Mesendoderm (in vitro differentiated cells): ENCODE data around the gene PIGH.

ENCODE experiments used
- DNase-seq: peaks from one replicate; pipeline ENCODE4 v3.0.0; 2013
- H2AK5ac ChIP-seq: 2 replicates; pipeline ENCODE4 v1.6.1; 2013; ENCODE audit warnings: low read length, inconsistent platforms
- H2BK120ac ChIP-seq: 2 replicates; pipeline ENCODE4 v1.6.1; 2013; ENCODE audit warnings: low read depth, mild to moderate bottlenecking, low read length, moderate library complexity, mixed read lengths
- H2BK15ac ChIP-seq: replicated peaks from 2 replicates; pipeline ENCODE4 v1.6.1; 2013; ENCODE audit warnings: low read depth, mild to moderate bottlenecking, moderate library complexity
- H2BK5ac ChIP-seq: 2 replicates; pipeline ENCODE4 v1.6.1; 2013; ENCODE audit warnings: low read length, inconsistent platforms
- H3K18ac ChIP-seq: 2 replicates; pipeline ENCODE4 v1.6.1; 2013; ENCODE audit warnings: mild to moderate bottlenecking, low read length, mixed read lengths
- H3K23ac ChIP-seq: one replicate; pipeline ENCODE4 v1.6.1; 2013; ENCODE audit warnings: low read length
- H3K27ac ChIP-seq: 2 replicates; pipeline ENCODE4 v1.5.1; 2013; ENCODE audit warnings: low read depth, mild to moderate bottlenecking, inconsistent platforms, low read length, moderate library complexity
- H3K27me3 ChIP-seq: 2 replicates; pipeline ENCODE4 v1.6.1; 2013; ENCODE audit warnings: low read length, control low read depth, mild to moderate bottlenecking, inconsistent platforms; ENCODE audit not compliant: insufficient read depth, poor library complexity
- H3K36me3 ChIP-seq: 2 replicates; pipeline ENCODE4 v1.6.1; 2013; ENCODE audit warnings: low read length, inconsistent platforms; ENCODE audit not compliant: control insufficient read depth, insufficient read depth
- H3K4ac ChIP-seq: one replicate; pipeline ENCODE4 v1.6.1; 2013; ENCODE audit warnings: low read depth, mild to moderate bottlenecking, low read length, moderate library complexity
- H3K4me1 ChIP-seq: 2 replicates; pipeline ENCODE4 v1.6.1; 2013; ENCODE audit warnings: low read depth, low read length, inconsistent platforms; ENCODE audit not compliant: control insufficient read depth
- H3K4me2 ChIP-seq: 2 replicates; pipeline ENCODE4 v1.6.1; 2013; ENCODE audit warnings: low read length
- H3K4me3 ChIP-seq: 2 replicates; pipeline ENCODE4 v1.5.1; 2013; ENCODE audit warnings: mild to moderate bottlenecking, low read length
- H3K56ac ChIP-seq: one replicate; pipeline ENCODE4 v1.6.1; 2013; ENCODE audit warnings: low read length
- H3K79me1 ChIP-seq: 2 replicates; pipeline ENCODE4 v1.6.1; 2013; ENCODE audit warnings: low read length, inconsistent platforms
- H3K79me2 ChIP-seq: 2 replicates; pipeline ENCODE4 v1.6.1; 2013; ENCODE audit warnings: mild to moderate bottlenecking, low read length; ENCODE audit not compliant: control insufficient read depth, insufficient read depth
- H3K9ac ChIP-seq: 2 replicates; pipeline ENCODE4 v1.6.1; 2013; ENCODE audit warnings: low read length, inconsistent platforms
- H4K5ac ChIP-seq: one replicate; pipeline ENCODE4 v1.6.1; 2013; ENCODE audit warnings: low read length
- H4K8ac ChIP-seq: one replicate; pipeline ENCODE4 v1.6.1; 2013; ENCODE audit warnings: low read depth, mild to moderate bottlenecking, control low read depth, low read length, moderate library complexity
- WGBS: extraction: QIAGEN DNeasy Blood & Tissue Kit; methylation state at CpG from one replicate; pipeline ENCODE4 v1.1.7; 2013; ENCODE audit warnings: low lambda C conversion rate, missing lambda C conversion rate; ENCODE audit not compliant: insufficient coverage; ENCODE audit errors: extremely low coverage; 5-methylcytosine and 5-hydroxymethylcytosine counted together

Gene PIGH

GRCh38 chr14:67620217-67620785, 20.2 kb upstream of the PIGH start:
- Histone ChIP-seq H3K23ac (peak overlapping the region; percentile 57), H3K4me1 (peaks cover 2% of the 10 kb centered on the region), H3K9ac (peak overlapping the region; percentile 86), H3K4me3 (peak overlapping the region; percentile 84), H2AK5ac (no peak overlapping the region), H3K36me3 (no peaks in the 10 kb centered on the region), H2BK5ac (no peak overlapping the region), H3K56ac (peak overlapping the region; percentile 93), H4K8ac (no peak overlapping the region), H3K79me1 (no peaks in the 10 kb centered on the region), H3K27ac (no peak overlapping the region), H3K18ac (no peak overlapping the region), H2BK120ac (no peak overlapping the region), H3K4ac (no peak overlapping the region), H2BK15ac (no peak overlapping the region), H3K4me2 (peak overlapping the region; percentile 86), H3K79me2 (no peaks in the 10 kb centered on the region), H3K27me3 (no peaks in the 10 kb centered on the region), H4K5ac (no peak overlapping the region)
- peak; percentile 70 for DNase-seq
- no CpG with 5 or more reads among the region's 19 CpGs for WGBS

GRCh38 chr14:67619446-67620216, 19.6 kb upstream of the PIGH start, which contains the start of gene ARG2:
Gene ARG2 (plus strand): TSS chr14:67619920. CDS start chr14:67619978, 58 bp downstream.
- Histone ChIP-seq H3K36me3 (no peaks in the 10 kb centered on the region), H3K18ac (no peak within 1 kb of the TSS), H3K4me3 (peak within 1 kb of the TSS; percentile 84), H3K23ac (peak within 1 kb of the TSS; percentile 57), H3K79me1 (no peaks in the 10 kb centered on the region), H3K79me2 (no peaks in the 10 kb centered on the region), H2BK120ac (no peak within 1 kb of the TSS), H3K27me3 (no peaks in the 10 kb centered on the region), H3K4me1 (peaks cover 2% of the 10 kb centered on the region), H4K8ac (no peak within 1 kb of the TSS), H2AK5ac (no peak within 1 kb of the TSS), H2BK15ac (no peak within 1 kb of the TSS), H3K4ac (no peak within 1 kb of the TSS), H4K5ac (no peak within 1 kb of the TSS), H2BK5ac (no peak within 1 kb of the TSS), H3K9ac (peak within 1 kb of the TSS; percentile 86), H3K56ac (peak within 1 kb of the TSS; percentile 93), H3K4me2 (peak within 1 kb of the TSS; percentile 86), H3K27ac (no peak within 1 kb of the TSS)
- DNase-seq: peak; percentile 99
- no CpG with 5 or more reads among the region's 62 CpGs for WGBS

GRCh38 chr14:67618617-67619063, 18.6 kb upstream of the PIGH start:
- Histone ChIP-seq H3K79me2 (no peaks in the 10 kb centered on the region), H2BK15ac (no peak overlapping the region), H3K79me1 (no peaks in the 10 kb centered on the region), H3K9ac (no peak overlapping the region), H3K36me3 (no peaks in the 10 kb centered on the region), H3K4ac (no peak overlapping the region), H3K27ac (no peak overlapping the region), H3K4me3 (no peak overlapping the region), H2BK120ac (no peak overlapping the region), H2AK5ac (no peak overlapping the region), H3K4me1 (peaks cover 2% of the 10 kb centered on the region), H3K23ac (no peak overlapping the region), H4K8ac (no peak overlapping the region), H4K5ac (no peak overlapping the region), H3K56ac (no peak overlapping the region), H3K27me3 (no peaks in the 10 kb centered on the region), H2BK5ac (no peak overlapping the region), H3K4me2 (no peak overlapping the region), H3K18ac (no peak overlapping the region)
- peak; percentile 86 for DNase-seq

- peaks cover 3% of the 10 kb centered on the region for H3K27me3 ChIP-seq
- WGBS: no CpG with 5 or more reads among the region's 1 CpG
Measured at GRCh38 chr14:67610491-67610890, 10.4 kb upstream of the PIGH start.

GRCh38 chr14:67609642-67610310, 9.7 kb upstream of the PIGH start:
- H4K8ac ChIP-seq: no peak overlapping the region
- H3K18ac ChIP-seq: no peak overlapping the region
- no peaks in the 10 kb centered on the region for H3K4me1 ChIP-seq
- no peaks in the 10 kb centered on the region for H3K36me3 ChIP-seq
- no peak overlapping the region for H4K5ac ChIP-seq
- DNase-seq: no peak
- no peak overlapping the region for H2BK15ac ChIP-seq
- H2BK5ac ChIP-seq: no peak overlapping the region
- WGBS: no CpG with 5 or more reads among the region's 10 CpGs
- no peaks in the 10 kb centered on the region for H3K79me2 ChIP-seq
- no peak overlapping the region for H3K27ac ChIP-seq
- H3K4me3 ChIP-seq: no peak overlapping the region
- H3K56ac ChIP-seq: no peak overlapping the region
- H3K23ac ChIP-seq: no peak overlapping the region
- peaks cover 3% of the 10 kb centered on the region for H3K27me3 ChIP-seq
- H3K4me2 ChIP-seq: no peak overlapping the region
- H3K79me1 ChIP-seq: no peaks in the 10 kb centered on the region
- no peak overlapping the region for H2BK120ac ChIP-seq
- no peak overlapping the region for H2AK5ac ChIP-seq
- no peak overlapping the region for H3K9ac ChIP-seq
- H3K4ac ChIP-seq: no peak overlapping the region

More at GRCh38 chr14:67610491-67610890, 10.4 kb upstream of the PIGH start:
- no peak overlapping the region for H3K27ac ChIP-seq
- no peak overlapping the region for H3K56ac ChIP-seq
- no peaks in the 10 kb centered on the region for H3K36me3 ChIP-seq
- H3K4me1 ChIP-seq: no peaks in the 10 kb centered on the region
- H3K4me2 ChIP-seq: no peak overlapping the region
- no peaks in the 10 kb centered on the region for H3K79me1 ChIP-seq
- H4K5ac ChIP-seq: no peak overlapping the region
- H3K79me2 ChIP-seq: no peaks in the 10 kb centered on the region
- no peak overlapping the region for H2BK120ac ChIP-seq
- no peak overlapping the region for H3K18ac ChIP-seq
- no peak overlapping the region for H3K4ac ChIP-seq
- no peak overlapping the region for H2BK5ac ChIP-seq
- no peak overlapping the region for H4K8ac ChIP-seq
- H3K9ac ChIP-seq: no peak overlapping the region
- no peak overlapping the region for H3K23ac ChIP-seq
- no peak overlapping the region for H3K4me3 ChIP-seq
- no peak overlapping the region for H2AK5ac ChIP-seq
- H2BK15ac ChIP-seq: no peak overlapping the region
- no peak for DNase-seq
